MM.1S (cell line): Measurements from ENCODE around the gene AIRE.

ENCODE experiments used
- DNase-seq: peaks from one replicate; pipeline ENCODE4 v3.0.0-alpha.2; 2015
- H2AFZ ChIP-seq: fragments of 300-600 bp; sonication (generic); 2 replicates; pipeline ENCODE4 v1.6.0; 2016; ENCODE audit warnings: antibody characterized with exemption, low read length
- H3F3A ChIP-seq: fragments of 300-600 bp; sonication (generic); 2 replicates; pipeline ENCODE4 v1.6.1; 2016; ENCODE audit warnings: mild to moderate bottlenecking, antibody characterized with exemption, low read length, moderate library complexity, mixed read lengths; ENCODE audit not compliant: insufficient read depth
- H3K27ac ChIP-seq: fragments of 300-600 bp; sonication (generic); 2 replicates; pipeline ENCODE4 v1.5.1; 2016; ENCODE audit warnings: mild to moderate bottlenecking, low read length
- H3K27me3 ChIP-seq: fragments of 300-600 bp; sonication (generic); replicated peaks from 2 replicates; pipeline ENCODE4 v1.6.0; 2016; ENCODE audit warnings: low read length; ENCODE audit not compliant: insufficient read depth
- H3K36me3 ChIP-seq: fragments of 300-600 bp; sonication (generic); replicated peaks from 2 replicates; pipeline ENCODE4 v1.6.1; 2016; ENCODE audit warnings: mild to moderate bottlenecking, low read length, mixed read lengths; ENCODE audit not compliant: insufficient read depth
- H3K4me1 ChIP-seq: fragments of 300-600 bp; sonication (generic); 2 replicates; pipeline ENCODE4 v1.6.1; 2016; ENCODE audit warnings: low read length, mixed read lengths
- H3K4me2 ChIP-seq: fragments of 300-600 bp; sonication (generic); 2 replicates; pipeline ENCODE4 v1.6.0; 2016; ENCODE audit warnings: low read depth, low read length
- H3K4me3 ChIP-seq: fragments of 300-600 bp; sonication (generic); 2 replicates; pipeline ENCODE4 v1.5.1; 2016; ENCODE audit warnings: low read length, mixed read lengths
- H3K79me2 ChIP-seq: fragments of 300-600 bp; sonication (generic); 2 replicates; pipeline ENCODE4 v1.6.1; 2016; ENCODE audit warnings: mixed run types, low read length, mixed read lengths
- H3K9ac ChIP-seq: fragments of 300-600 bp; sonication (generic); 2 replicates; pipeline ENCODE4 v1.6.1; 2016; ENCODE audit warnings: low read length, mixed read lengths
- H3K9me2 ChIP-seq: fragments of 300-600 bp; sonication (generic); replicated peaks from 2 replicates; pipeline ENCODE4 v1.6.1; 2016; ENCODE audit warnings: mild to moderate bottlenecking, low read length, mixed read lengths; ENCODE audit not compliant: insufficient read depth
- H3K9me3 ChIP-seq: fragments of 300-600 bp; sonication (generic); replicated peaks from 2 replicates; pipeline ENCODE4 v1.6.1; 2016; ENCODE audit warnings: mild to moderate bottlenecking, low read length, mixed read lengths; ENCODE audit not compliant: insufficient read depth
- H4K20me1 ChIP-seq: fragments of 300-600 bp; sonication (generic); 2 replicates; pipeline ENCODE4 v1.6.1; 2016; ENCODE audit warnings: mild to moderate bottlenecking, low read length, moderate library complexity, mixed read lengths; ENCODE audit not compliant: insufficient read depth
- CTCF ChIP-seq: fragments of 300-600 bp; sonication (generic); IDR thresholded peaks from 2 replicates; pipeline ENCODE4 v1.5.1; 2016; ENCODE audit warnings: antibody characterized with exemption, low read length, mixed read lengths
- EZH2 ChIP-seq: fragments of 300-600 bp; sonication (generic); optimal IDR thresholded peaks from 2 replicates; pipeline ENCODE3; 2017; ENCODE audit warnings: low read depth, mild to moderate bottlenecking, antibody characterized with exemption, low read length, mixed read lengths
- EZH2phosphoT487 ChIP-seq: fragments of 300-600 bp; sonication (generic); IDR thresholded peaks from 2 replicates; pipeline ENCODE4 v1.6.1; 2018; ENCODE audit warnings: antibody characterized with exemption, low read length

Gene AIRE

DNA sequence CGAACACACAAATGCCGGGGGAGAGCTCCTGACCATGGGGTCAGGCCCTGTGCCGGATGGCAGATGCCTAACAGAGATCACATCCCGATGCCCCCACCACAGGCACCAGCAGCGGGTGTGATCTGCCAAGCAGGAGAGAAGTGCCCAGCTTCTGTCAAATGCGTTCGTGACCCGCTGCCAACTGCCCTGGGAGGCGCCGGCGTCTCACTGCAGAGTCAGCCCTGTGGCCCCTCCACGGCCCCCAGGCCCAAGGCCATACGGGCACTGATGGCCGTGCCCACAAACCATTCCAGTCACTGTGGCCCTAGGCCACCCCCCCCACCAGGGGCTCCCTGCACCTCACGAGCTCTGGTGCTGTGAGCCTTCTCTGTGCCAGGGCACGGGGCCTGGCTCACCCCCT lies 45.5 kb downstream of the AIRE start:
- H3K79me2 ChIP-seq = no peaks in the 10 kb centered on the region
- no peak overlapping the region for H3K9ac ChIP-seq
- H3K27ac ChIP-seq = no peak overlapping the region
- no peak overlapping the region for H3K4me3 ChIP-seq
- TF ChIP-seq EZH2phosphoT487 (no peak), CTCF (no peak), EZH2 (no peak)
- H3K4me2 ChIP-seq = no peak overlapping the region
- no peaks in the 10 kb centered on the region for H3K9me2 ChIP-seq
- DNase-seq = no peak
- H3F3A ChIP-seq = no peaks in the 10 kb centered on the region
- no peaks in the 10 kb centered on the region for H3K27me3 ChIP-seq
- H3K4me1 ChIP-seq = no peaks in the 10 kb centered on the region
- H3K36me3 ChIP-seq = no peaks in the 10 kb centered on the region
- 0 out of 2 replicates have a peak, but pooled peaks cover 7% of the 10 kb centered on the region for H4K20me1 ChIP-seq
- no peaks in the 10 kb centered on the region for H3K9me3 ChIP-seq
- no peak overlapping the region for H2AFZ ChIP-seq

GRCh38 chr21:44331650-44332307 lies 46.1 kb downstream of the AIRE start:
- H3K4me3 ChIP-seq = no peak overlapping the region
- H3K9me3 ChIP-seq = no peaks in the 10 kb centered on the region
- no peaks in the 10 kb centered on the region for H3F3A ChIP-seq
- DNase-seq = no peak
- no peak overlapping the region for H3K27ac ChIP-seq
- H4K20me1 ChIP-seq = 0 out of 2 replicates have a peak, but pooled peaks cover 7% of the 10 kb centered on the region
- H3K4me1 ChIP-seq = no peaks in the 10 kb centered on the region
- no peaks in the 10 kb centered on the region for H3K79me2 ChIP-seq
- TF ChIP-seq EZH2 (no peak), CTCF (no peak), EZH2phosphoT487 (no peak)
- no peak overlapping the region for H3K4me2 ChIP-seq
- H3K9me2 ChIP-seq = no peaks in the 10 kb centered on the region
- no peaks in the 10 kb centered on the region for H3K36me3 ChIP-seq
- H3K9ac ChIP-seq = no peak overlapping the region
- H3K27me3 ChIP-seq = no peaks in the 10 kb centered on the region
- H2AFZ ChIP-seq = no peak overlapping the region

GRCh38 chr21:44332383-44332782 lies 46.7 kb downstream of the AIRE start:
- TF ChIP-seq EZH2 = no peak
- TF ChIP-seq EZH2phosphoT487 = no peak
- no peak for TF ChIP-seq CTCF
- H3K4me2 ChIP-seq = no peak overlapping the region
- H3K4me3 ChIP-seq = no peak overlapping the region
- no peak overlapping the region for H3K27ac ChIP-seq
- H3F3A ChIP-seq = 0 out of 2 replicates have a peak, but pooled peaks cover 1% of the 10 kb centered on the region
- H3K9me3 ChIP-seq = no peaks in the 10 kb centered on the region
- no peaks in the 10 kb centered on the region for H3K27me3 ChIP-seq
- no peaks in the 10 kb centered on the region for H3K36me3 ChIP-seq
- H3K9me2 ChIP-seq = no peaks in the 10 kb centered on the region
- no peak for DNase-seq
- no peaks in the 10 kb centered on the region for H3K4me1 ChIP-seq
- H2AFZ ChIP-seq = no peak overlapping the region
- H3K9ac ChIP-seq = no peak overlapping the region
- H4K20me1 ChIP-seq = 0 out of 2 replicates have a peak, but pooled peaks cover 7% of the 10 kb centered on the region
- H3K79me2 ChIP-seq = no peaks in the 10 kb centered on the region
